GM19025 (cell line): ENCODE measurements around the gene MGRN1.

Source experiments
- ATAC-seq: cut with Tn5 transposase; IDR thresholded peaks from one replicate; pipeline ENCODE4 v1.9.1; 2021; ENCODE audit warnings: mild to moderate bottlenecking, low read depth, moderate library complexity; ENCODE audit not compliant: unreplicated experiment

The MGRN1 gene

DNA sequence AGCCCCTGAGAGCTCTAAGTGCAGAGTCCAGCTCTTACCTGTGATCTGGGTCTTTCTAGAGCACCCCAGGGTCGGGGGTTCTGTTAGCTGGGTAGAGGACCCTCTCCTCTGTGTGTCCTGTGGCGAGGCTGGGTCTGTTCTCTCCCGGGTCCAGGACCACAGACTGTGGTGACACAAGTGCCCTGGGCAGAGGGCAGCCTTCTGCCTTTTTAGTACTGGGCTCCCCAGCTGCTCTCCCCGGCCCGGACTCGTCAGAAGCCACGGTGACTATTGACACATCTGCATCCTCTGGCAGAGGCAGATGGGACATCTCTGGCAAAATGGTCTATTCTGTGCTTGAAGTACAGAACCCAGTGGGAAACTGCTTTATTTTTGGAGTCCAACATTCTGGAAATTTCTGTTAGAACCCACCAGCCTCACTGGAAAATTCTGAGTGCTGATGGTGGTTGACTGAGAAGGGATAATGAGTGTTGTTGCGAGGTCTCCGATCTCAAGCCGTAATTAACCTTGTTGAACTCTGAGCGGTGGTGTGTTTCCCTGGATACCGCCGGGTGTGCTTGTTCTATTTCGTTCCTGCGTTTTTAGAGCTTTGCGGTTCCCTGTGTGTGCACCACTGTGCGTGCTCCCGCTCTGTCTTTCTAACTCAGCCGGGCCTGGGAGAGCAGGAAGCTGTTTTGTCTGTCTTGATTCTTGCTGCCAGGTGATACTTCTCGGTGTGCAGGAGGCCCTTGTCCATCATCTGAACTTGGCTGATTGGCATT is 42.8 kb downstream of the MGRN1 start:
- ATAC-seq: no peak

DNA sequence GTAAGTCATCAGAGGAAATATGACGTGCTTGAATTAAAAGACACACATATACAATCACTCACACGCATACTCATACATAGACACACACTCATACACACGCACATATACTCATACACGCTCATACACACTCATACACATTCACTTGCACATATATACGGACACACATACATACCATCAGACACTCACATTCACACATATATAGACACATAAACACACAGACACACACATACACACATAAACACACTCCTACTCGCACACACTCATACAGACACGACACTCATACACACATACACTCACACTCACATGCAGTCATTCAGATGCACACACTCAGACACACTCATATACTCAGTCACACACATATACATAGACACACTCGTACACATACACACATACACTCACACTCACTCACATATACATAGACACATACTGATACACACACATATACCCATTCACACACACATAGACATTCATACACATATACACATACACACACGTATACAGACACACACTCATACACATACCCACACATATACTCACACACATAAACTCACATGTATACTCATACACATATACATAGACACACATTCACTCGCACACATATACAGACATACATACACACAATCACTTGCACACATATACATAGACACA is 43.8 kb downstream of the MGRN1 start:
- ATAC-seq: no peak

DNA sequence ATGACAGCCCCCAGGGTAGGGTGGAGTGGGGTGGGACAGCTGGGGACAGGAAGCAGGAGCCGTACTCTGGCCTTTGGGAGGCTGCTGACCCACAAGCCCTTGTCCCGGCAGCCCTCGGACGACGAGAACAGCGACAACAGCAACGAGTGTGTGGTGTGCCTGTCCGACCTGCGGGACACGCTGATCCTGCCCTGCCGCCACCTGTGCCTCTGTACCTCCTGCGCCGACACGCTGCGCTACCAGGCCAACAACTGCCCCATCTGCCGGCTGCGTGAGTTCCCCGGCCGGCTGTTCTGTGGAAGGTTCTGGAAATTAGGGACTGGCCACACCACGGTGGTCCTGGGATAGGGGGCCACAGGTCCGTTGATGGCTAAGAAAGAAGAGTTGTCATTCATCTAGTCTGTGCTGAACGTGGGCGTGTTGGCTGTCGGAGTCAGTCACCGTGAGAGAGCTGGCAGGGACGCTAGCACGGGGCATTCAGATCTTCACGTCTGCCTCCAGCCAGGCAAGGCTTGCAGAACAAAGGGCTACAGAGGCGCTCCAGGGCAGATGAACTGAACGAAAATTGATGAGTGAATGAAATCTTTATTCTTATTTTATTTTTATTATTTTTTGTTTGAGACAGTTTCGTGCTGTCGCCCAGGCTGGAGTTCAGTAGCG is 48.9 kb downstream of the MGRN1 start:
- no peak for ATAC-seq

DNA sequence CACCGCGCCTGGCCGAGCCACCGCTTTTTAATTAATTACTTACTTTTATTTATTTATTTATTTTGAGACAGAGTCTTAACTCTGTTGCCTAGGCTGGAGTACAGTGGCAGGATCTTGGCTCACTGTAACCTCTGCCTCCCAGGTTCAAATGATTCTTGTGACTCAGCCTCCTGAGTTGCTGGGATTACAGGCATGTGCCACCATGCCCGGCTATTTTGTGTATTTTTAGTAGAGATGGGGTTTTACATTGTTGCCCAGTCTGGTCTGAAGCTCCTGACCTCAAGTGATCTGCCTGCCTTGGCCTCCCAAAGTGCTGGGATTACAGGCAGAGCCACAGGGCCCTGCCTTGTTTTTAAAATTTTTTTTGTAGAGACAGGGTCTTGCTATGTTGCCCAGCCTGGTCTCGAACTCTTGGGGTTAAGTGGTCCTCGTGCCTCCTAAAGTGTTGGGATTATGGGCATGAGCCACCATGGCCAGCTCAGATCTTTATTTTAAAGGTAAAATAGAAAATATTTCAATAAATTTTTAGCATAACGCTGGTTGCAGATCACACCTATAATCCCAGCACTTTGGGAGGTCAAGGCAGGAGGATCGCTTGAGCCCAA is 50.4 kb downstream of the MGRN1 start:
- no peak for ATAC-seq

DNA sequence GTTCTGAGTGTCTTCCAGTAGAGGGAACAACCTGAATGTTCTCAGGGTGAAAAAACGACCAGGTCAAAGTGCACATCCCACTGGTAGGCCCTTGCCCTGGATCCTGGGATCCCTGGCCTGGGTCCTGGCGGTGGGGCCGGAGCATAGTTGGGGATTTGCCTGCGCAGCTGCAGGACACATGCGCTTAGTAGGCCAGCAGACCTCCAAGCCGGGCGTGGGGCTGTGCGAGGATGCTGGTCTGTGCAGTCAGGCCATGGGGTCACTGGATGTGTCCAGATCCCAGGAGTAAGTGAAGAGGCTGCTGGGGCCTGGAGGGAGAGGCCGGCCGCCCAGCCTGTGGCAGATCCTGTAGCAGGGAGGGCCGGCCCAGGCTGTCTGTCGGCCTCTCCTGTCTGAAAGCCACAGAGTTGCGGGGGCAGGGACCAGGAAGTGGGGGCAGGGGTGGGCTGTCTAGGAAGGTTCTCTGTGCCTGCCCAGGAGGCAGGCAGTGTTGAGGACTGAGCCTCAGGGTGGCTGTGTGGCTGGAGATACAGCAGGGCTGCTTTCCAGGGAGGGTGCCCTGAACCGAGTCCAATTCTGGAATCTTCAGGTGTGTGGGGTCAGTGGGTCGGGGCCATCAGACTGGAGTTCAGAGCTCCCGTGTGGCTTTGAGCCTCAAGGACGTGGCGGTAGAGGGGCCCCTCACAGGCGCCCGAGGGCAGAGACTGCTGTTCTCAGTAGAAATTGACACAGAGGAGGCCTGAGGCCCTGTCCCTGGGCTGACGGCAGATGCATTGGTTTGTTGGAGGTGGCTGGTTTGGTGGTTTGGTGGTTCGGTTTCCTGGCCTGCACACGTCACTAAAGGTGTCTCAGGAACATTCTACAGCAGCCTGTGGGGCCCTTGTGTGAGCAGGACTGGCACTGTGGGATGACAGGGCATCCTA is 51.5 kb downstream of the MGRN1 start:
- no peak for ATAC-seq

DNA sequence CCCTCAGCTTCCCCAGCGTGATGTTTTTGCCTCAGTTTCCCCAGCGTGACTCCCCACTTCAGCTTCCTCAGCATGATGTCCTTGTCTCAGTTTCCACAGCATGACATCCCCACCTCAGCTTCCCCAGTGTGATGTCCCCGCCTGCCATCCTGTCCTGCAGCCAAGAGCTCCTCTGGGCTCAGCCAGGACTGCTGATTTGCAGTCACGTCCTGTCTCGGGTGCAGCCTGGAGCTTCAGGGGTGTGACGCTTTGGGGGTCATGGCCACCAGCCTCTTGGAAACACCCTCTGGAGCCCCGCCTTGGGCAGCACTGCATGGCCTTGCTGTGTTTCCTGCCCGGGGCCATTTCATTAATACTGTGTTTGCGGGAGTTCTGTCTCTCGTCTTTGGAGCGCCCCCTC is 52.2 kb downstream of the MGRN1 start:
- no peak for ATAC-seq

DNA sequence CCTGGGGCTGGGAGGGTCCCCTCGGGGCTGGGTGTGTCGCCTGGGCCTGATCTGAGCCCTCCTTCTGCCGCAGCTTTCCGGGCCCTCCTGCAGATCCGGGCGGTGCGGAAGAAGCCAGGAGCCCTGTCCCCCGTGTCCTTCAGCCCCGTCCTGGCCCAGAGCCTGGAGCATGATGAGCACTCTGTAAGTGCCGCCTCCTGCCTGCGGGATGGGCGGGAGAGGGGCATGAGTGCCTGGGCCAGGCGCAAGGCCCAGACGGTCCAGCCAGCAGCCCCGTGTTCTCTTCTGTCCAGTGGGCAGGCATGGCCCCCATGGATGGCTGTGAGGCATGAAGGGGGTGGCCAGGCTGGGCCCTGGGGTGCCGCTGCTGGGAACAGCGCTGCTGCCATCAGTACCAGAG is 52.8 kb downstream of the MGRN1 start:
- no peak for ATAC-seq

DNA sequence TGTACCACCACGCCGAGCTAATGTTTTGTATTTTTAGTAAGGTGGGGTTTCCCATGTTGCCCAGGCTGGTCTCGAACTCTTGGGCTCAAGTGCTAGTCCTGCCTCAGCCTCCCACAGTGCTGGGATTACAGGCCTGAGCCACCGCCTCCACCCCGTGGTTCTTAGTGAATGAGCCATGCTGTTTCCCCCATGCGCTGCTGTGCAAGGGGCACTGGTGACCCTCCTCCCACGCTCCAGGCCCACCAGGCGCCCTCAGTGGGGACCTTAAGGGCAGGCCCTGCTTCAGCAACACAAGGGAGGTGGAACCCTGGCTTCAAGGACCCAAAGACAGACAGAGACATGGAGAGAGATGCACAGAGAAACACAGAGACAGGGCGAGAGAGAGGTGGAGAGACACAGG is 53.4 kb downstream of the MGRN1 start:
- ATAC-seq: no peak

DNA sequence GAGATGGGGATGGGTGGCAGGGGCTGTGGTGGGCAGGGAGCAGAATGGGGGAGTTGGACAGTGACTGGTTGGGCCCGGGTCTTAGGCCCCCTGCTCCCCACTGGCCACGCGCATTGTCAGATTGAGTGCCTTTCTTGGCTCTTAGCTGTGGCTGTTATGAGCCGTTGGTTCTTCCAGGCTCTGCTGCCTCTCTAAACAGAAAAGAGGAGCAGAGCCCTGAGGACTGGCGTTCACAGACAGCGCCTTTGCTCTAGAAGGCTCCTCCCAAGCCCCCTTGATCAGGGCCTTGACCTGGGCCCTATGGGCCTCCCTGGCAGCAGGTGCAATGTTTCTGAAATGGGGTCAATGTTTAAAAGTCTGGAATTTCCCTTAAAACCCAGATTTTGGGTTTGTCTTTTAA is 54.0 kb downstream of the MGRN1 start:
- no peak for ATAC-seq

DNA sequence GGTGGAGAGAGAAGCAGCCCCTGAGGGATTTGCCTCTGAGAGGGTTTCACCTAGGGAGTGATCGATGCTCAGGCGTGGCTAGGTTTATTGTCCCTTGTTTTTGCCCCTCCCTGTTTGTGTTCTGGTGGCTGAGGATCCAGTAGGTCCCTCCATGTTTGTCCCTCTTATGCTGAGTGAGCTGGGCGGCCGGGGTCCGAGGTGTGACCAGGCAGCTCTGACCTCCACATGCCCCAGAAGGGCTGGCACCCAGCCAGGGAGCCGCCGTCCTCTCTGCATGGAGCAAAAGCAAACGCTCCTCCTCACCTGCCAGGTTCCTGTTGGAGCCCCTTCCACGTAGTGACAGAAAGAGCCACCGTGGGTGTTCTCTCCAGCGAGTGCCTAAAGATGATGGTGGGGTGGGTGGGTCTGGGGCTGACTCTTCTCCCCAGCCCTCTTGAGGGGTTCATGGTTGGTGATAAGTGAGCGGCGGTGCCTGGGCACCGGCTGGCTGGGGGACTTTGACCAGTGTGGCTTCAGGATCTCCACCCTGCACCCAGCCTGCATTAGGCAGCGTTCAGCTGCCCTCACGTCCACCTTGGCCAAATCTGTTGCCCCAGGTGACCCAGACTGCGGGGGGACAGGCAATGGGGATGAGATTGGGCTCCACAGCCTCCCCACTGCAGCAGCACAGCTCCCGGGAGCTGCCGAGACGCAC is 54.7 kb downstream of the MGRN1 start:
- no peak for ATAC-seq

DNA sequence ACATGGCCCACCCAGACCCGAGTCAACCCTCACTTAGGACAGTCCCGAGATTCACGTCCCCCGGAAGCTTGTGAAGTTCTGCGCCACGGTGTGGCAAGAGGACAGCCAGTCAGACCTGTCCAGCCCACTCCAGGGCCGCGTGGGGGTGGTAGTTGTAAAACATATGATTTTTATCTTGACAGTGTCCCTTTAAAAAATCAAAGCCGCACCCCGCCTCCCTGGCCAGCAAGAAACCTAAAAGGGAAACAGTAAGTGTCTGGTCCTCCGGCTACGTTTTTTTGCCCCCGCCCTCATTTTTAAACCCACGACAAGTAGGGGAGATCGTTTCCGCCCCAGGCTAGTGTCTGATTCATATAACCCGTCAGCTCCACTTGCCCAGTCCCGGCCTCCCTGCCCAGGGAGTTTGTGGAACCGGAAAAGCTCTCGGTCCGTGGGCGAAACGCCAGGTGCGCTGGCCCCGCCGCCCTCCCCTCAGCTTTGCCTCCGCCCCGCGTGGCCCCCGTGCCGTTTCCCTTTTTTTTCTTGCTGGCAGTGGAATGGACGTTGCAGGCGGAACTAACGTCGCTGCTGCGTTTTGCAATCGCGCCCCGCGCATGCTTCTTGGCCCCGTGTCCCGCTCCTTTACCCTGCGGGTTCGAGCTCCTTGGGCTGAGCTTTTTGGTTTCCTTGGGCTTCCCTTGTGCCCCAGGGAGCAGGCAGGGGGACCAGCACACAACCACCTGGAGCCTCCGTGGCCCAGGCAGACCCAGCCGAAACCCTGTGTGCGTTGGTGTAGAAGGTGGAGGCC is 55.4 kb downstream of the MGRN1 start:
- no peak for ATAC-seq

DNA sequence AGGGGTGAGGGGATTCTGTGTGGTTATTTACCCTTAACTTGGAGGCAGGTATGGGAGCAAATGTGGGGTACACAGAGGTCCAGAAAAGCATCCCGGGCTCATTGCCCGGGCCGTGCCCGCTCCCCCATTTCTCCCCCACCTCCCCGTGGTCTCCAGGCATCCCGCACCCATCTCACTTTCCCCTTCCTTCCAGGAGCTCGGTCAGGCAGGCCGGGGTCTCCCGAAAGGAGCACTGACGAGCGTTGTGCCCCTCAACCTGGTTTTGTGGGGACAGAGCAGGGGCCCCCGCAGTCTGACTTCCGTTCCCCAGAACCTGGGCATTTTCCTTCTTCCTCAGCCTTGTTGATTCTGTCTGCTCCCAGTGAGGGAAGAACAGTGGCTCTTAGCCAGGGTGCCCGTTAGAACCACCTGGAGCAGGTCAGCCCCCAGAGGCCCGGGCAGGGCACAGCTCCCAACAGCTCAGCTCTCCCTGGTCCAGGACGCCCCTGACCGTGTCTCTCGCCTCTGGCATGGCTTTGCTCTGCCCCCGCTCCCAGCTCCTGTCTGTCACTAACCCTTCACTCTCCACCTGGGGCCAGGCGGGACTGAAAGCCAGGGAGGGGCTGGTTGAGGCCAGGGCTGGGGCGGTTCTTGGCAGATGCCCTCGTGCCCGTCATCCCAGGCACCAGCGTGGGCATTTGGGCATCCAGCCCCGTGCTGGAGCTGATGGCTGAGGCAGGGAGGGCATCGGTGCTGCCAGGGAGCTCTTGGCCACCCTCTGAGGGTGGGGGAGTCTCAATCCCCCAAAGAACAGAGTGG is 56.2 kb downstream of the MGRN1 start:
- no peak for ATAC-seq

DNA sequence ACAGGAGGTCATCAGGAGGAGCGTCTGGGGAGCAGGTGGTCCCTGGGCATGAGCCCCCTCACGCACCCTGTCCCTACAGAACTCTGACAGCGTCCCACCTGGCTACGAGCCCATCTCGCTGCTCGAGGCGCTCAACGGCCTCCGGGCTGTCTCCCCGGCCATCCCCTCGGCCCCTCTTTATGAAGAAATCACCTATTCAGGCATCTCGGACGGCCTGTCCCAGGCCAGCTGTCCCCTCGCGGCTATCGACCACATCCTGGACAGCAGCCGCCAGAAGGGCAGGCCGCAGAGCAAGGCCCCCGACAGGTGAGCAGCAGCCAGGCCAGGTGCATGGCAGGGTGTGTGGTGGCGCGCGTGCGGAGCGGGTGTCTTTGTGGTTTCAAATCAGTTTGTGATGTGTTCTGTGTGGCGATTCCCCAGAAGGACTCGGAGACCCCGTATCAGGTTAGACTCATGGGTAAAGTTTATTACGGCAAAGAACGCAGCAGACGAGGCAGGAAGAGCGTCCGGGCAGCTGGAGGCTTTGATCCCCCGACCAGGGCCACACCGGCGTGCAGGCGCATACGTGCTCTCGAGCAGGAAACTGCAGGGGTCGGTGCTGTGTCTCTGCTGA is 57.0 kb downstream of the MGRN1 start:
- ATAC-seq: no peak

DNA sequence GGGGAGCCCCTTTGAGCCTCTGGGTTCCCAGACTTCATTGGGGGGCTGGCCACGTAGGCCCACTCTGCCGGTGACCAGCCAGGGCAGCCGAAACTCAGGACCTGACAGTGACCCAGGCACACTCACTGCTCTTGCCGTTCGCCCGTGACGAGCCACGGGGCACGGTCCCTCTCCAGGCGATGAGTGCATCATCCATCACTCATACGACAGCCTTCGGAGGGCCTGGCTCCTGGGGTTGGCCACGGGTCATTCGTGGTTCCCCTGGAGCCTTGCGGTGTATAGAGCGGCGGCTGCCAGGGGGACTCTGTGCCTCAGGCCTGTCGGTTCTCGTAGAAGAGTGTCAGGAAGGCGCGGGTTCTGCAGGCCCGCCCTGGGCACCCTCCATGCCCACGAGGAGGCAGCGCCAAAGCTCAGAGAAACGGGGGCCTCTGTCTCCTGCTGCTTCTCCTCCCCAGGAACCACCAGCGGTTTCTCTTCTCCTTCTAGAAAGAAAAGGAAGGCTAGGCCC is 57.5 kb downstream of the MGRN1 start:
- no peak for ATAC-seq

DNA sequence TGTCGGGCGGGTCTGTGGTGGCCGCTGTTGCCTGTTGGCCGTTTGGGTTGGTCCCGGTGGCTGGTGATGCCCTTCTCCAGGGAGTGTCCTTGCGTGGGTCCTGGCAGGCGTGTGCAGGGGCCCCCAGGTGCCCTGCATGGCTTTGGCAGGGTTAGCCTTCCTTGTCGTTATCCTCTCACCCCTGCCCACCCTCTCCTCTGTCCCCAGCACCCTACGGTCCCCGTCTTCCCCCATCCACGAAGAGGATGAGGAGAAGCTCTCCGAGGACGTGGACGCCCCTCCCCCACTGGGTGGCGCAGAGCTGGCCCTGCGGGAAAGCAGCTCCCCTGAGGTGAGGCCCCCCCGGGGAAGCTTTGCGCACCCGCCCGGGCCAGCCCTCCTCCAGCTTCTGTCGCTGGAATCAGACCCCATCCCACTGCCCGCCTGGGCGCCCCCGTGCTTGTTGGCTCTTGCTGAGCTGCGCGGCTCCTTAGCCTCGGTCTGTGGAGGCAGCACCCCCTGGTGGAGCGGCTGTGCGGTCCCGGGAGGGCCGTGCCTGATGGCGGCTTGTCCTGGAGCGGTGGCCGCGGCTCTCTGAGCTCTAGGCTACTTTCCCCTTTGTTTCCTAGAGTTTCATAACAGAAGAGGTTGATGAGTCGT is 58.1 kb downstream of the MGRN1 start:
- no peak for ATAC-seq

DNA sequence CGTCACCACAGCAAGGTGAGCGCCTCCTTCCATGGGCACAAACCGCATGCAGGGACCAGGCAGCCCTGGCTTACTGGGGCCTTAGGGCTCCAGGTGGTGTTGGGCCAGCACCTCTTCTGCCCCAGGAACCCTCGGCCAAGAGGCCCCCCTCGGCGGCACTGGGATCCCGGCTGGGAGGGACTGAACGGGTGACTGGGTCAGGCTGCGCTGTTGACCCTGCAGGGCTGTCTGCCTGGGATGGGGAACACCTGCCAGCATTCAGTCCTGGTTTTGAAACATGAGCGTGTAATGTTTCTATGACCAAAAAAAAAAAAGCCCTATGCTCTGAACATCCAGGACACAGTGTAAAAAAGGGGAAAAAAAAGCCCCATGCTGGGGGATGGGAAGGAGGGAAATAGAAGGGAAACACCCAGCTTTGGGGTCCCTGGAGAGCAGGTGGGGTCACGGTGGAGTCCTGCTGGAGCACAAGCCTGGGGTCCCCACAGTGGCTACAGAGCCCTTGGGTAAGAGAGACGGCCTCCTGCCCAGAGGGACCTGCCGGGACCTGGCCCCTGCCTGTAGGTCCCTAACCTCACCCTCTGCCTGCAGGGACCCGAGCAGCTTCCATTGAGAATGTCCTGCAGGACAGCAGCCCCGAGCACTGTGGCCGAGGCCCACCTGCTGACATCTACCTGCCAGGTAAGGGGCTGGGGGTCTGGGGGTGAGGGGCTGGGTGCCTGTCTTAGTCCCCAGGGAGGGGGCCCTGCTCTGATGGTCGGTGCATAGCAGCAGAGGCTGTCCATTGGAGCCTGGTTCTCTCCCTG is 58.8 kb downstream of the MGRN1 start:
- ATAC-seq: no peak
